PC-9 (cell line): ENCODE measurements around the gene AKAP6. TPM values are rescaled to one million over a fixed set of nuclear protein-coding genes. Genes with fewer than 3 reads are reported as not detected.

Experiments
- BruUV-seq: library from RNA; stranded (reverse); fragments of 400-500 nt; replicated peaks from 2 replicates; lab custom pipeline; 2021; lab: Mats Ljungman, UMichigan
- CTCF ChIA-PET: fragments of 300-600 bp; sonication (Branson Sonifier 250); formaldehyde crosslinking; loops from one replicate; lab custom pipeline; 2022; ENCODE audit warnings: antibody characterized with exemption; lab: Charles Lee
- POLR2A ChIA-PET: fragments of 300-600 bp; sonication (Branson Sonifier 250); formaldehyde crosslinking; loops from one replicate; lab custom pipeline; 2022; ENCODE audit warnings: antibody characterized with exemption; ENCODE audit not compliant: unreplicated experiment; lab: Charles Lee
- DNase-seq, 2 experiments: peaks; one replicate each; pipeline versions ENCODE4 v3.0.0 to v3.0.0-alpha.2; 2015 to 2022; ENCODE audit warnings: mixed read lengths in 1 of 2
- H2AFZ ChIP-seq: fragments of 200-600 bp; sonication (generic); 2 replicates; pipeline ENCODE4 v1.8.1; 2017; ENCODE audit warnings: antibody characterized with exemption
- H3F3A ChIP-seq: fragments of 200-600 bp; sonication (generic); 2 replicates; pipeline ENCODE4 v1.8.1; 2017; ENCODE audit warnings: antibody characterized with exemption, mild to moderate bottlenecking, low read depth; ENCODE audit not compliant: insufficient read depth
- H3K27ac ChIP-seq: fragments of 200-600 bp; sonication (generic); 2 replicates; pipeline ENCODE4 v1.6.1; 2016; ENCODE audit warnings: mixed run types
- H3K27me3 ChIP-seq: fragments of 200-600 bp; sonication (generic); 2 replicates; pipeline ENCODE4 v1.6.1; 2016; ENCODE audit warnings: low read depth, mixed run types; ENCODE audit not compliant: insufficient read depth
- H3K36me3 ChIP-seq: fragments of 200-600 bp; sonication (generic); 2 replicates; pipeline ENCODE4 v1.6.1; 2016; ENCODE audit warnings: low read depth, mixed run types
- H3K4me1 ChIP-seq: fragments of 200-600 bp; sonication (generic); replicated peaks from 2 replicates; pipeline ENCODE4 v1.6.1; 2016; ENCODE audit warnings: mixed run types; ENCODE audit not compliant: insufficient read depth
- H3K4me2 ChIP-seq: fragments of 200-600 bp; sonication (generic); 2 replicates; pipeline ENCODE4 v1.6.1; 2017; ENCODE audit warnings: mixed run types
- H3K4me3 ChIP-seq: fragments of 200-600 bp; sonication (generic); 2 replicates; pipeline ENCODE4 v1.6.1; 2016; ENCODE audit warnings: mixed run types
- H3K79me2 ChIP-seq: fragments of 200-600 bp; sonication (generic); 2 replicates; pipeline ENCODE4 v1.6.1; 2017; ENCODE audit warnings: low read depth, mixed run types
- H3K9me2 ChIP-seq: fragments of 200-600 bp; sonication (generic); 2 replicates; pipeline ENCODE4 v1.8.1; 2017; ENCODE audit warnings: mild to moderate bottlenecking; ENCODE audit not compliant: insufficient read depth
- H3K9me3 ChIP-seq: fragments of 200-600 bp; sonication (generic); 2 replicates; pipeline ENCODE4 v1.8.1; 2016; ENCODE audit warnings: low read depth; ENCODE audit not compliant: insufficient read depth
- H4K20me1 ChIP-seq: fragments of 200-600 bp; sonication (generic); 2 replicates; pipeline ENCODE4 v1.8.1; 2017; ENCODE audit not compliant: insufficient read depth
- CTCF ChIP-seq: fragments of 200-600 bp; sonication (generic); conservative IDR thresholded peaks from 2 replicates; pipeline ENCODE4 v1.6.1; 2017; ENCODE audit warnings: mixed run types, antibody characterized with exemption, mild to moderate bottlenecking, moderate library complexity
- EZH2 ChIP-seq: fragments of 200-600 bp; sonication (generic); IDR thresholded peaks from 2 replicates; pipeline ENCODE4 v1.8.0; 2017; ENCODE audit warnings: antibody characterized with exemption, low read depth
- intact Hi-C: fragments of 100-400 bp; cut with micrococcal nuclease; formaldehyde crosslinking; loops from one replicate; pipeline ENCODE4 v1.10.0; 2022; ENCODE audit not compliant: unreplicated experiment
- total RNA-seq: library from RNA; stranded (reverse); gene quantifications from 2 replicates; pipeline ENCODE4 v1.2.3, GENCODE V29; 2021

The AKAP6 gene
- total RNA-seq, 1 experiment from 2014 or later = 2.8 TPM

- Histone ChIP-seq H3K79me2 (no peaks in the 10 kb centered on the region), H4K20me1 (no peaks in the 10 kb centered on the region), H3K4me2 (no peak overlapping the region), H2AFZ (no peak overlapping the region), H3K36me3 (no peaks in the 10 kb centered on the region), H3F3A (no peaks in the 10 kb centered on the region), H3K4me1 (peaks cover 9% of the 10 kb centered on the region; the same call in 1 of the 2 replicates), H3K9me2 (no peaks in the 10 kb centered on the region), H3K4me3 (no peak overlapping the region), H3K9me3 (no peaks in the 10 kb centered on the region), H3K27me3 (no peaks in the 10 kb centered on the region), H3K27ac (no peak overlapping the region)
- no peak for DNase-seq
- no peak for TF ChIP-seq EZH2
- TF ChIP-seq CTCF = no peak
- intact Hi-C loops = no loop called here
- CTCF ChIA-PET = no interaction called here
- POLR2A ChIA-PET = no interaction called here
- BruUV-seq = no TSS peak
Measured at GRCh38 chr14:32607399-32607798, 278.3 kb downstream of the AKAP6 start.

DNA sequence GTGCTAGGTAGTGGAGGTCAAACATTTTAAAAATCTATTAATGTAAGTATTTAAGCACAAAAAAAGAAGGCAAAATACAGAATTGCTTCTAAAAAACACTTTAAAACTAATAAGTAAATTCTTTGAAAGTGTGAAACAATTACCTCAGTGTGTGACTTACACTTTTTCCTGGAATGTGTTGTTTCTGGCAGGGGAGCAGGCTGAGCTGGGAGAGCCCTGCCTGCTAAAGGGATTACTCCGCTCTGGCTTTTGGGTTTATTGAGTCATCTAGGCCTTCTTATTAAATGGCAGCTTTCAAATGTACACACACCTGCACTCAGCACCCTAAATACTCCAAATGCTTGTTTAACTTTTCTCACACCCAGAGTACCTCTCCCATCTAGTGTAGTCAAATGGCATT is 279.8 kb downstream of the AKAP6 start:
- CTCF ChIA-PET = no interaction called here
- Histone ChIP-seq H3K4me1 (peaks cover 9% of the 10 kb centered on the region; the same call in 1 of the 2 replicates), H3K4me2 (no peak overlapping the region), H3K4me3 (no peak overlapping the region), H3K27me3 (no peaks in the 10 kb centered on the region), H3F3A (no peaks in the 10 kb centered on the region), H3K27ac (no peak overlapping the region), H3K36me3 (no peaks in the 10 kb centered on the region), H4K20me1 (no peaks in the 10 kb centered on the region), H3K9me3 (no peaks in the 10 kb centered on the region), H3K9me2 (no peaks in the 10 kb centered on the region), H3K79me2 (no peaks in the 10 kb centered on the region), H2AFZ (no peak overlapping the region)
- POLR2A ChIA-PET = no interaction called here
- intact Hi-C loops = no loop called here
- TF ChIP-seq EZH2 (no peak), CTCF (no peak)
- no peak for DNase-seq
- no TSS peak for BruUV-seq

- Histone ChIP-seq H3K9me2 (no peaks in the 10 kb centered on the region), H3K36me3 (no peaks in the 10 kb centered on the region), H2AFZ (no peak overlapping the region), H3K4me1 (peaks cover 9% of the 10 kb centered on the region; the same call in 1 of the 2 replicates), H3K4me2 (no peak overlapping the region), H3K27me3 (no peaks in the 10 kb centered on the region), H3K9me3 (no peaks in the 10 kb centered on the region), H3K79me2 (no peaks in the 10 kb centered on the region), H3K4me3 (no peak overlapping the region), H4K20me1 (no peaks in the 10 kb centered on the region), H3F3A (no peaks in the 10 kb centered on the region), H3K27ac (no peak overlapping the region)
- intact Hi-C loops = no loop called here
- DNase-seq = no peak
- ChIA-PET POLR2A (no interaction called here), CTCF (no interaction called here)
- no peak for TF ChIP-seq EZH2
- TF ChIP-seq CTCF = no peak
- BruUV-seq = no TSS peak
Measured at GRCh38 chr14:32609388-32609787, 280.3 kb downstream of the AKAP6 start.
